Pons (tissue), 1 donor: Measurements from ENCODE around the gene HTR4.
A peak's percentile ranks its signal among the peaks of the same experiment; 100 is the strongest.
"Not testable (repeated sequence)": the region's sequence is repeated elsewhere in the genome, so short reads cannot be mapped to it uniquely, and the experiment has no call there.

Experiments used
- DNase-seq: peaks from one replicate; pipeline ENCODE4 v3.0.0-alpha.2; 2016; ENCODE audit warnings: low spot score

The HTR4 gene

GRCh38 chr5:148532969-148533670, 121.2 kb downstream of the HTR4 start:
- DNase-seq: no peak

GRCh38 chr5:148529450-148529849, 124.9 kb downstream of the HTR4 start:
- DNase-seq: not testable (repeated sequence)

- no peak for DNase-seq
Measured at GRCh38 chr5:148524721-148525120, 129.6 kb downstream of the HTR4 start.

- no peak for DNase-seq
Measured at GRCh38 chr5:148523139-148523538, 131.2 kb downstream of the HTR4 start.

GRCh38 chr5:148515460-148515859, 138.9 kb downstream of the HTR4 start:
- DNase-seq: no peak

GRCh38 chr5:148514344-148514743, 140.0 kb downstream of the HTR4 start:
- DNase-seq: no peak

- no peak for DNase-seq
Measured at GRCh38 chr5:148512498-148512897, 141.8 kb downstream of the HTR4 start.

GRCh38 chr5:148511810-148512347, 142.4 kb downstream of the HTR4 start:
- DNase-seq: peak; percentile 37

- no peak for DNase-seq
Measured at GRCh38 chr5:148509893-148510292, 144.4 kb downstream of the HTR4 start.

- DNase-seq: no peak
Measured at GRCh38 chr5:148507648-148508047, 146.7 kb downstream of the HTR4 start.

- no peak for DNase-seq
Measured at GRCh38 chr5:148499452-148499851, 154.9 kb downstream of the HTR4 start.

GRCh38 chr5:148497757-148498156, 156.6 kb downstream of the HTR4 start:
- DNase-seq: no peak

GRCh38 chr5:148492351-148492750, 162.0 kb downstream of the HTR4 start:
- no peak for DNase-seq

- DNase-seq: no peak
Measured at GRCh38 chr5:148491793-148492184, 162.5 kb downstream of the HTR4 start.

GRCh38 chr5:148491015-148491792, 163.1 kb downstream of the HTR4 start:
- no peak for DNase-seq

- no peak for DNase-seq
Measured at GRCh38 chr5:148488757-148489156, 165.6 kb downstream of the HTR4 start.

- DNase-seq: no peak
Measured at GRCh38 chr5:148486456-148486855, 167.9 kb downstream of the HTR4 start.

GRCh38 chr5:148484651-148485050, 169.7 kb downstream of the HTR4 start:
- DNase-seq: no peak

- DNase-seq: no peak
Measured at GRCh38 chr5:148483750-148484149, 170.6 kb downstream of the HTR4 start.

- DNase-seq: peak; percentile 32
Measured at GRCh38 chr5:148482697-148483462, 171.4 kb downstream of the HTR4 start.

- DNase-seq: no peak
Measured at GRCh38 chr5:148482196-148482595, 172.1 kb downstream of the HTR4 start.

GRCh38 chr5:148477429-148477828, 176.9 kb downstream of the HTR4 start:
- DNase-seq: no peak
